ENCODE measurements around the gene SNRNP48. TPM values are rescaled to one million over a fixed set of nuclear protein-coding genes. Genes with fewer than 3 reads are reported as not detected.
A peak's percentile ranks its signal among the peaks of the same experiment; 100 is the strongest.

Gene SNRNP48
- total RNA-seq, 5 donors from 2014 or later (not counting 1 experiment from before 2014, with no cell fraction given), result 13.6 to 20.0 (median 17.7) TPM

DNA sequence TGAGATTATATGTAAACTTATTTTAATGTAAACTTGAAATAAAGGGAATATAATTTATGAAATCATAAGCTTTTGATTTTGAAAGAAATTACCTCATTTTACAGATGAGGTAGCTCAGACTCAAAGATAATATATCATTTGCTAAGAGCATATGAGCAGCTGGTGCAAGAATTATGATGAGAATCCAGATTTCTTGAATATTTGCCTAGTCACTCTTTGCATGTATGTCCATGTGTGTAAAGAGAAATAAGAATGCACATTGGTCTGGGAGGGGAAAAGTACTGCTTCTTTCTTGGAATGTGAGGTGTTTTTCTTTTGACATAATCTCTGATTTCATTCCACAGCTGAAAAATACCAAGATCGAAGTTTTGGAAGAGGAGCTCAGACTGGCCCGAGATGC, 11.1 kb upstream of the SNRNP48 start:
- H3K4me1 ChIP-seq (ENCODE audit: control insufficient read depth in 1 of 2, extremely low read depth in 1 of 2, insufficient read depth in 2 of 2, low read length in 2 of 2), result no peaks in the 10 kb centered on the region
- H3K27me3 ChIP-seq (replicated peaks in 1 of 2; ENCODE audit: control insufficient read depth in 2 of 2, extremely low read depth in 1 of 2, insufficient read depth in 2 of 2, low read length in 1 of 2), result peaks cover 0 to 15% of the 10 kb centered on the region in 2 experiments
- WGBS (ENCODE audit: insufficient coverage), result 70% methylated on average over 2 of the region's 2 CpGs
- H3K9me3 ChIP-seq, result no peaks in the 10 kb centered on the region
- Mint-ChIP-seq H3K36me3 (no peaks in the 10 kb centered on the region), H3K27ac (no peak overlapping the region), H3K27me3 (peaks cover 8 to 17% of the 10 kb centered on the region in 2 donors), H3K4me1 (no peaks in the 10 kb centered on the region), H3K9me3 (no peaks in the 10 kb centered on the region), H3K4me3 (no peak overlapping the region)
- H3K36me3 ChIP-seq (ENCODE audit: control insufficient read depth in 2 of 2, extremely low read depth in 1 of 2, insufficient read depth in 1 of 2, low read length in 1 of 2), result no peaks in the 10 kb centered on the region
- ChIA-PET POLR2A (no interaction called here), CTCF (interaction anchor here in 1 of 2 donors (0.6 to 0.7 kb wide), 2 partner anchors 11 to 25 kb away, joined by 3 read pairs; partner anchors contain the start of gene SNRNP48)
- DNase-seq (no peak), ATAC-seq (replicated peaks in 1 of 4) (no peak)
- no peak overlapping the region for H3K4me3 ChIP-seq (ENCODE audit: control insufficient read depth in 1 of 2, extremely low read depth in 1 of 2, low read length in 1 of 2)
- no peak overlapping the region for H3K27ac ChIP-seq (ENCODE audit: low read length)

DNA sequence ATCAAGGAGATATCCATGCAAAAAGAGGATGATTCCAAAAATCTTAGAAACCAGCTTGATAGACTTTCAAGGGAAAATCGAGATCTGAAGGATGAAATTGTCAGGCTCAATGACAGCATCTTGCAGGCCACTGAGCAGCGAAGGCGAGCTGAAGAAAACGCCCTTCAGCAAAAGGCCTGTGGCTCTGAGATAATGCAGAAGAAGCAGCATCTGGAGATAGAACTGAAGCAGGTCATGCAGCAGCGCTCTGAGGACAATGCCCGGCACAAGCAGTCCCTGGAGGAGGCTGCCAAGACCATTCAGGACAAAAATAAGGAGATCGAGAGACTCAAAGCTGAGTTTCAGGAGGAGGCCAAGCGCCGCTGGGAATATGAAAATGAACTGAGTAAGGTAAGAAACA, 10.1 kb upstream of the SNRNP48 start:
- H3K4me1 Mint-ChIP-seq, result peaks cover 0 to under 1% (median 0%) of the 10 kb centered on the region in 3 donors
- H3K9me3 Mint-ChIP-seq, result no peaks in the 10 kb centered on the region
- 86% methylated on average over 7 of the region's 9 CpGs for WGBS (ENCODE audit: insufficient coverage)
- Histone ChIP-seq H3K9me3 (no peaks in the 10 kb centered on the region), H3K4me3 (ENCODE audit: control insufficient read depth in 1 of 2, extremely low read depth in 1 of 2, low read length in 1 of 2) (no peak overlapping the region), H3K36me3 (ENCODE audit: control insufficient read depth in 2 of 2, extremely low read depth in 1 of 2, insufficient read depth in 1 of 2, low read length in 1 of 2) (no peaks in the 10 kb centered on the region), H3K27ac (ENCODE audit: low read length) (no peak overlapping the region), H3K4me1 (ENCODE audit: control insufficient read depth in 1 of 2, extremely low read depth in 1 of 2, insufficient read depth in 2 of 2, low read length in 2 of 2) (no peaks in the 10 kb centered on the region), H3K27me3 (replicated peaks in 1 of 2; ENCODE audit: control insufficient read depth in 2 of 2, extremely low read depth in 1 of 2, insufficient read depth in 2 of 2, low read length in 1 of 2) (peaks cover 0 to 16% of the 10 kb centered on the region in 2 experiments)
- CTCF ChIA-PET, result no interaction called here
- H3K27ac Mint-ChIP-seq, result no peak overlapping the region
- POLR2A ChIA-PET, result interaction anchor here in 1 of 2 donors (1.2 kb wide), 1 partner anchor 10 kb away, joined by 5 read pairs; the partner anchor contains the start of gene SNRNP48
- no peak overlapping the region for H3K4me3 Mint-ChIP-seq
- H3K27me3 Mint-ChIP-seq, result peaks cover 8 to 26% of the 10 kb centered on the region in 2 donors
- no peaks in the 10 kb centered on the region for H3K36me3 Mint-ChIP-seq
- DNase-seq (no peak), ATAC-seq (replicated peaks in 1 of 4) (no peak)

DNA sequence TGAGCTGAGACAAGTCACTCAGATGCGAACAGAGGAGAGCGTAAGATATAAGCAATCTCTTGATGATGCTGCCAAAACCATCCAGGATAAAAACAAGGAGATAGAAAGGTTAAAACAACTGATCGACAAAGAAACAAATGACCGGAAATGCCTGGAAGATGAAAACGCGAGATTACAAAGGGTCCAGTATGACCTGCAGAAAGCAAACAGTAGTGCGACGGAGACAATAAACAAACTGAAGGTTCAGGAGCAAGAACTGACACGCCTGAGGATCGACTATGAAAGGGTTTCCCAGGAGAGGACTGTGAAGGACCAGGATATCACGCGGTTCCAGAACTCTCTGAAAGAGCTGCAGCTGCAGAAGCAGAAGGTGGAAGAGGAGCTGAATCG, 9.5 kb upstream of the SNRNP48 start:
- Histone ChIP-seq H3K27ac (ENCODE audit: low read length) (no peak overlapping the region), H3K4me3 (ENCODE audit: control insufficient read depth in 1 of 2, extremely low read depth in 1 of 2, low read length in 1 of 2) (no peak overlapping the region), H3K27me3 (replicated peaks in 1 of 2; ENCODE audit: control insufficient read depth in 2 of 2, extremely low read depth in 1 of 2, insufficient read depth in 2 of 2, low read length in 1 of 2) (peaks cover 0 to 21% of the 10 kb centered on the region in 2 experiments), H3K4me1 (ENCODE audit: control insufficient read depth in 1 of 2, extremely low read depth in 1 of 2, insufficient read depth in 2 of 2, low read length in 2 of 2) (no peaks in the 10 kb centered on the region), H3K36me3 (ENCODE audit: control insufficient read depth in 2 of 2, extremely low read depth in 1 of 2, insufficient read depth in 1 of 2, low read length in 1 of 2) (no peaks in the 10 kb centered on the region), H3K9me3 (no peaks in the 10 kb centered on the region)
- ATAC-seq (replicated peaks in 1 of 4), result no peak
- ChIA-PET CTCF (no interaction called here), POLR2A (interaction anchor here in 1 of 2 donors (1.2 kb wide), 1 partner anchor 9 kb away, joined by 5 read pairs; the partner anchor contains the start of gene SNRNP48)
- Mint-ChIP-seq H3K4me1 (peaks cover 0 to 4% (median 0%) of the 10 kb centered on the region in 3 donors), H3K9me3 (no peaks in the 10 kb centered on the region), H3K27me3 (peaks cover 8 to 30% of the 10 kb centered on the region in 2 donors), H3K4me3 (no peak overlapping the region), H3K36me3 (no peaks in the 10 kb centered on the region), H3K27ac (no peak overlapping the region)
- no peak for DNase-seq
- 95% methylated on average over 12 of the region's 13 CpGs for WGBS (ENCODE audit: insufficient coverage)

DNA sequence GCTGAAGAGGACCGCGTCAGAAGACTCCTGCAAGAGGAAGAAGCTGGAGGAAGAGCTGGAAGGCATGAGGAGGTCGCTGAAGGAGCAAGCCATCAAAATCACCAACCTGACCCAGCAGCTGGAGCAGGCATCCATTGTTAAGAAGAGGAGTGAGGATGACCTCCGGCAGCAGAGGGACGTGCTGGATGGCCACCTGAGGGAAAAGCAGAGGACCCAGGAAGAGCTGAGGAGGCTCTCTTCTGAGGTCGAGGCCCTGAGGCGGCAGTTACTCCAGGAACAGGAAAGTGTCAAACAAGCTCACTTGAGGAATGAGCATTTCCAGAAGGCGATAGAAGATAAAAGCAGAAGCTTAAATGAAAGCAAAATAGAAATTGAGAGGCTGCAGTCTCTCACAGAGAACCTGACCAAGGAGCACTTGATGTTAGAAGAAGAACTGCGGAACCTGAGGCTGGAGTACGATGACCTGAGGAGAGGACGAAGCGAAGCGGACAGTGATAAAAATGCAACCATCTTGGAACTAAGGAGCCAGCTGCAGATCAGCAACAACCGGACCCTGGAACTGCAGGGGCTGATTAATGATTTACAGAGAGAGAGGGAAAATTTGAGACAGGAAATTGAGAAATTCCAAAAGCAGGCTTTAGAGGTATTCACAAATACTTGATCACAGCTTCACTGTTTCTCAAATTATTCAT, 8.9 kb upstream of the SNRNP48 start:
- Mint-ChIP-seq H3K9me3 (no peaks in the 10 kb centered on the region), H3K4me3 (no peak overlapping the region), H3K27me3 (peaks cover 8 to 26% of the 10 kb centered on the region in 2 donors), H3K4me1 (peaks cover 0 to 4% (median 0%) of the 10 kb centered on the region in 3 donors), H3K27ac (no peak overlapping the region), H3K36me3 (no peaks in the 10 kb centered on the region)
- no peaks in the 10 kb centered on the region for H3K4me1 ChIP-seq (ENCODE audit: control insufficient read depth in 1 of 2, extremely low read depth in 1 of 2, insufficient read depth in 2 of 2, low read length in 2 of 2)
- no peak for ATAC-seq (replicated peaks in 1 of 4)
- no peak for DNase-seq
- H3K27me3 ChIP-seq (replicated peaks in 1 of 2; ENCODE audit: control insufficient read depth in 2 of 2, extremely low read depth in 1 of 2, insufficient read depth in 2 of 2, low read length in 1 of 2), result peaks cover 0 to 21% of the 10 kb centered on the region in 2 experiments
- ChIA-PET CTCF (no interaction called here), POLR2A (interaction anchor here in 1 of 2 donors (0.6 to 1.2 kb wide), 2 partner anchors 9 to 253 kb away, joined by 3 to 5 read pairs; partner anchors contain the start of gene SNRNP48)
- no peak overlapping the region for H3K4me3 ChIP-seq (ENCODE audit: control insufficient read depth in 1 of 2, extremely low read depth in 1 of 2, low read length in 1 of 2)
- 77% methylated on average over 10 of the region's 14 CpGs for WGBS (ENCODE audit: insufficient coverage)
- no peak overlapping the region for H3K27ac ChIP-seq (ENCODE audit: low read length)
- H3K36me3 ChIP-seq (ENCODE audit: control insufficient read depth in 2 of 2, extremely low read depth in 1 of 2, insufficient read depth in 1 of 2, low read length in 1 of 2), result no peaks in the 10 kb centered on the region
- H3K9me3 ChIP-seq, result no peaks in the 10 kb centered on the region

DNA sequence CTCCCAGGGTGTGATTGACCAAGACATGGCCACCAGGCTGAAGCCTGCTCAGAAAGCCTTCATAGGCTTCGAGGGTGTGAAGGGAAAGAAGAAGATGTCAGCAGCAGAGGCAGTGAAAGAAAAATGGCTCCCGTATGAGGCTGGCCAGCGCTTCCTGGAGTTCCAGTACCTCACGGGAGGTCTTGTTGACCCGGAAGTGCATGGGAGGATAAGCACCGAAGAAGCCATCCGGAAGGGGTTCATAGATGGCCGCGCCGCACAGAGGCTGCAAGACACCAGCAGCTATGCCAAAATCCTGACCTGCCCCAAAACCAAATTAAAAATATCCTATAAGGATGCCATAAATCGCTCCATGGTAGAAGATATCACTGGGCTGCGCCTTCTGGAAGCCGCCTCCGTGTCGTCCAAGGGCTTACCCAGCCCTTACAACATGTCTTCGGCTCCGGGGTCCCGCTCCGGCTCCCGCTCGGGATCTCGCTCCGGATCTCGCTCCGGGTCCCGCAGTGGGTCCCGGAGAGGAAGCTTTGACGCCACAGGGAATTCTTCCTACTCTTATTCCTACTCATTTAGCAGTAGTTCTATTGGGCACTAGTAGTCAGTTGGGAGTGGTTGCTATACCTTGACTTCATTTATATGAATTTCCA, 4.6 kb upstream of the SNRNP48 start:
- Histone ChIP-seq H3K9me3 (no peaks in the 10 kb centered on the region), H3K27ac (ENCODE audit: low read length) (no peak overlapping the region), H3K4me3 (ENCODE audit: control insufficient read depth in 1 of 2, extremely low read depth in 1 of 2, low read length in 1 of 2) (no peak overlapping the region), H3K27me3 (replicated peaks in 1 of 2; ENCODE audit: control insufficient read depth in 2 of 2, extremely low read depth in 1 of 2, insufficient read depth in 2 of 2, low read length in 1 of 2) (peaks cover 0 to 11% of the 10 kb centered on the region in 2 experiments), H3K4me1 (ENCODE audit: control insufficient read depth in 1 of 2, extremely low read depth in 1 of 2, insufficient read depth in 2 of 2, low read length in 2 of 2) (peaks cover under 1 to 4% of the 10 kb centered on the region in 2 experiments), H3K36me3 (ENCODE audit: control insufficient read depth in 2 of 2, extremely low read depth in 1 of 2, insufficient read depth in 1 of 2, low read length in 1 of 2) (no peaks in the 10 kb centered on the region)
- no peak overlapping the region for H3K27ac Mint-ChIP-seq
- POLR2A ChIA-PET, result no interaction called here
- no peak overlapping the region for H3K4me3 Mint-ChIP-seq
- H3K36me3 Mint-ChIP-seq, result no peaks in the 10 kb centered on the region
- no peaks in the 10 kb centered on the region for H3K9me3 Mint-ChIP-seq
- no peak for DNase-seq
- no peak for ATAC-seq (replicated peaks in 1 of 4)
- CTCF ChIA-PET, result no interaction called here
- peaks cover 19 to 20% (median 19%) of the 10 kb centered on the region in 3 donors for H3K4me1 Mint-ChIP-seq
- peaks cover 0 to 17% of the 10 kb centered on the region in 2 donors for H3K27me3 Mint-ChIP-seq
- WGBS (ENCODE audit: insufficient coverage), result 94% methylated on average over 15 of the region's 28 CpGs

DNA sequence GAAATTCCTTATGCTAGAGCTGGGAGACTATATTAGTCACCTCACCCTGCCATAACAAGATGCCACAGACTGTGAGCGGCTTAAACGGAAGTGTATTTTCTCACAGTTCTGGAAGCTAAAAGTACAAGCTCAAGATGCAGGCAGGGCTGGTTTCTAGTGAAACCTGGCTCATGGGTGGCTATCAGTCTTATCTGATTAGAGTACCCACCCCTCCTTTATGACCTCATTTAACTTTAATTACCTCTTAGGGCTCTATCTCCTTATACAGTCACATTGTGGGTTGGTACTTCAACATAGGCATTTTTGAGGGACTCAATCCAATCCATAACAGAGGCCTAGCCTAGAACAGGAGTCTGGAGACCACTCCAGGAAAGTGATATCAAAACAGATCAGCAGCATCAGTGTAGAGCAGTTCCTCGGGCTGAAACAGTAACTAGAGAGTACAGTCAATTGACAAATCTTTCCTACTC, 2.3 kb upstream of the SNRNP48 start:
- CTCF ChIA-PET, result interaction anchor here in 1 of 2 donors (0.7 kb wide), 1 partner anchor 10 kb away, joined by 6 read pairs; no protein-coding TSS in a partner anchor
- Mint-ChIP-seq H3K36me3 (no peaks in the 10 kb centered on the region), H3K4me3 (peak overlapping the region in 1 of 3 donors; percentile 18), H3K27me3 (peaks cover 0 to 14% of the 10 kb centered on the region in 2 donors), H3K27ac (no peak overlapping the region), H3K9me3 (no peaks in the 10 kb centered on the region), H3K4me1 (peaks cover 39 to 41% (median 40%) of the 10 kb centered on the region in 3 donors)
- WGBS (ENCODE audit: insufficient coverage), result 100% methylated on average over 2 of the region's 3 CpGs
- DNase-seq, result no peak
- peaks cover 8 to 11% of the 10 kb centered on the region in 2 experiments for H3K4me1 ChIP-seq (ENCODE audit: control insufficient read depth in 1 of 2, extremely low read depth in 1 of 2, insufficient read depth in 2 of 2, low read length in 2 of 2)
- H3K9me3 ChIP-seq, result no peaks in the 10 kb centered on the region
- H3K4me3 ChIP-seq (ENCODE audit: control insufficient read depth in 1 of 2, extremely low read depth in 1 of 2, low read length in 1 of 2), result no peak overlapping the region
- ATAC-seq (replicated peaks in 1 of 4), result no peak
- no peaks in the 10 kb centered on the region for H3K36me3 ChIP-seq (ENCODE audit: control insufficient read depth in 2 of 2, extremely low read depth in 1 of 2, insufficient read depth in 1 of 2, low read length in 1 of 2)
- POLR2A ChIA-PET, result no interaction called here
- no peak overlapping the region for H3K27ac ChIP-seq (ENCODE audit: low read length)
- H3K27me3 ChIP-seq (replicated peaks in 1 of 2; ENCODE audit: control insufficient read depth in 2 of 2, extremely low read depth in 1 of 2, insufficient read depth in 2 of 2, low read length in 1 of 2), result peaks cover 0 to 6% of the 10 kb centered on the region in 2 experiments
